ENCODE results near the gene HOXA3. TPM values are rescaled to one million over a fixed set of nuclear protein-coding genes. Genes with fewer than 3 reads are reported as not detected.

HOXA3 gene
- total RNA-seq (2014; rRNA removed; shearing (Covaris generic)), result 0.98 and 4.7 TPM in 2 replicates

DNA sequence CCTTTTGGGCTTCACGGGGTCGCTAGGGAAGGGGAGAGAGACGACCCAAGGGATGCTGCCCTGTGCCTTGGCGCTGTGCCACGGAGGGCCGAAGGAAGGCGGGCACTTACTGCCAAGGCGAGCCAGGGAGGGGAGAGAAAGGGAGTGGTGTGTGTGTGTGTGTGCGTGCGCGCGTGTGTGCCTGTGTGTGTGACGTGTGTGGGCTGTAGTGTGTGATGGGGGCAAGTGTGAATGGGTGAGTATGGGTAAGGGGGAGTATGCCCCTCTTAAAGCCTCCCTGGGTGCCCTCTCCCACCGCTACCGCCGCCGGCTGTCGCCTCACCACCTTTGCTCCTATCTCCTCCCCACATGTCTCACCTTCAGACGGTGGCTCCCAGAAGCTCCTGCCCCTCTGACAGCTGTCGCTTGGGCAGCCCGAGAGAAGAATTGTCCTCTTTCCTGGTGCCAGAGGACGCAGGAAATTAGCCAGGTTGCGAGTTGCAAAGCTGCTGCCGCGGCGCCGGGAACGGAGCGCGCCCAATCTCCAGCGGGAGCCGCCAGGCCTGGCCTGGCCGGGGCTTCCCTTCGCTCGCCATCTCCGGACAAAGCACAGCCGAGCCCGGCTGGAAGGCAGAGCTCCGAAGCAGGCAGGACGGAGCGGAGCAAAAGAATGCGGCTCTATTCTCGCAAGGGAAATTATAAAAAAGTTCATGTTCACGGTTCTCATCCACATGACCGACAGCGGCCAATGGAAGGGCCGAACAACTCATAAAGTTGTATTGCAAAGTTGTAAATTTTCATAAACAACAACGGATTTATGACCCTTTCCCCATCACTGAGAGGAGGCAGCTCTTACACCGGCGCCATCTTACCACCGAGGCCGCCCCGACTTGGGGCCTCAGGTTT is at the start of gene HOXA3:
Gene HOXA3, minus strand, starts transcription at position 653 of the 885 bp plus-strand sequence. CDS start 41,943 bp downstream, outside the sequence.
- DNase-seq (ENCODE audit: low read depth), result peak; percentile 78

DNA sequence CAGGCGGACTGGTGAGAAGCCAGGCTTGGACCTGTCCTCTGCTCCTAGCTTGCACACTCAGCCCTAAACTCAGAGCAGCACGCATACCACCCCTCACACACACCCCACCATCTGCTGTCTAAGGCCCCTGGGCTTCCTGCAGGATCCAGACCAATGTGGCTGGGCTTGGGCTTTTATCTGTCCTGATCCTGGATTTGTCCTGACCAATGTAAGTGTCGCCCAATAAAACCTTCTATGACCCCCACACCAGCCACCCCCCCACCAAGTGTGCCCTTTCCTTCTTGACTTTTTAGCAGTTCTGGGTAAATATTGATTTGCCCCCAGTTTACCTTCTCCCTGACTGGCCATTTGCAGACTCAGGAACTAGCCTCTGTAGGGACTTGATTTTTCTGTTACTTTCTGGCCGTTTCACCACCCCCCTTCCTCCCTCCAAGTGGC is 49.2 kb upstream of the HOXA3 start:
- DNase-seq (ENCODE audit: low read depth), result no peak

DNA sequence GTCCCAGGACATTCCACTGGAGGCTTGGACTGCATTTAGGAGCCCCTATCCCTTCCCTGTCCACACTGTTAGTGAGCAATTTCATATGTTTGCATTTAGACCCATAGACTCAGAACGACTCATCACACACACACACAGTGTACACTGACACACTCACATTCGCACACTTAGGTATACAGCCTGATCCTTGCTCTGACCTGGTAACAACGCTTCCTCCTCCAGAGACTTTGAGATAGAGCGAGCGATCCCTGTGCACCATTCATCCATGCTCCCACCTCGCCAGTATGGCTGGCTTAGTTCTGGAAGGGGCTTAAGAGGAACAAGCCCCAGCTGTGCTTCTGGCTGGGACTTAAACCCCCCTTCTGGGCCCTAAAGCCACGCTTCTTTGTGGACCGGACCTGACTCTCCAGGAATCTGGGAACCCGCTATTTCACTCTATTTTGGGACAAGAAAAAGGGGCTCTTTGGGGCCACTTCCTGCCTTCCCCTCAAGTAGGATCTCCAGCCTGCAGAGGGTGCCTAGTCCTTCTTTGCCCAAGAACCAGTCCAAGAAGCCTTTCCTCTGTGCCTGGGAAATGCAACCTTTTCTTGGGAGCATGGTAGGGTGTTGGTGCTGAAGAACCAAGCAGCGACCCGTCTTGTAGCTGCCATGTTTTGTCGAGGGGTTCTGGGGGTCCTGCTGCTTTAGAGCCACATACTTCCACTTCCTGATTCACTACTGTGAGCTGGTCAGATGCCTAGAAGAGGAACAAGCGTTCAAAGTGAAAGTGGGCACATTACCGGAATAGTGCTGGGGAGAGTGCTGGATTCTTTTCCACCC is 48.6 kb upstream of the HOXA3 start:
- DNase-seq (ENCODE audit: low read depth), result peak; percentile 16

DNA sequence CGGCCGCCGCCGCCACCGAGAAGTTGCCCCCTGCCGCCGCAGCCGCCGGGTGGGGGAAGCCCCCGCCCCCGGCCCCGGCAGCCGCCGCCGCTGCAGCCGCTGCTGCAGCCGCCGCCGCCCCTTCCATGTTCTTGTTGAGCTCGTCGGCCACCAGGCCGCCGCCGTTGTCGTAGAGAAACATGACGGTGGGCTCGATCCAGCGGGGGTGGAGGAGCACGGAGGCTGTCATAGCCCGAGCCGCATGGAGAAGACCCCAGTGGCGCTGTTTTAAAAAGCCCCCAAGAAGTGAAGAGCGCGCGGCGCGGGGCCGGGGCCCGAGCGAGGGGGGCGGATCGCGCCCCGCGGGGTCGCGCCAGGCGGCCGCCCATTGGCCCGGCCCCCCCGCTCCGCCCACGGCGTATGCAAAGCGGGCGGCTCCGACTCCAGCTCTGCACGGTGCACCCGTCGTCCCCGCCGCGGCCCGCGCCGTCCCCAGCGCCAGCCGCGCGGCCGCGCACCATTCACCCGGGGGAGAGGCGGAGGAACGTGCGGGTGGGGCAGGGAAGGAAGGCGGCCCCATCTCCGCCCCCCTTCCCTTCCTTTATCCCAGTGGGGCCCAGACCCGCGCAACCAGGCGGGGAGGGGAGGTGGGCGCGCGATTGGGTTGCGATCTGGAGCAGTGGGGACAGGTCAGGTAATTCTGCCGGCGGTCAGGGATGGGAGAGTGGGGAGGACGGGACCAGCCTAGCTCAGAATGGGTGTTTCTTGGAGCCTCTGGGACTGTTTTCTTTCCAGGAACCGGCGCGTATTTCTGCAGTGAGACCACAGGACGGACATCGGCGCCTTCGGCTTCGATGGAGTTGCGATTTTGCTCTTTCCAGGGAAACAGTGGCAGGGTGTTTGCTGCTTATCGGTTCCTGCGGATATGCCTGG is 47.7 kb upstream of the HOXA3 start, which contains the start of gene HOXA13:
Gene HOXA13, minus strand, starts transcription at position 243 of the 912 bp plus-strand sequence. Its CDS starts 14 bp downstream, at position 229.
- peak; percentile 84 for DNase-seq (ENCODE audit: low read depth)

DNA sequence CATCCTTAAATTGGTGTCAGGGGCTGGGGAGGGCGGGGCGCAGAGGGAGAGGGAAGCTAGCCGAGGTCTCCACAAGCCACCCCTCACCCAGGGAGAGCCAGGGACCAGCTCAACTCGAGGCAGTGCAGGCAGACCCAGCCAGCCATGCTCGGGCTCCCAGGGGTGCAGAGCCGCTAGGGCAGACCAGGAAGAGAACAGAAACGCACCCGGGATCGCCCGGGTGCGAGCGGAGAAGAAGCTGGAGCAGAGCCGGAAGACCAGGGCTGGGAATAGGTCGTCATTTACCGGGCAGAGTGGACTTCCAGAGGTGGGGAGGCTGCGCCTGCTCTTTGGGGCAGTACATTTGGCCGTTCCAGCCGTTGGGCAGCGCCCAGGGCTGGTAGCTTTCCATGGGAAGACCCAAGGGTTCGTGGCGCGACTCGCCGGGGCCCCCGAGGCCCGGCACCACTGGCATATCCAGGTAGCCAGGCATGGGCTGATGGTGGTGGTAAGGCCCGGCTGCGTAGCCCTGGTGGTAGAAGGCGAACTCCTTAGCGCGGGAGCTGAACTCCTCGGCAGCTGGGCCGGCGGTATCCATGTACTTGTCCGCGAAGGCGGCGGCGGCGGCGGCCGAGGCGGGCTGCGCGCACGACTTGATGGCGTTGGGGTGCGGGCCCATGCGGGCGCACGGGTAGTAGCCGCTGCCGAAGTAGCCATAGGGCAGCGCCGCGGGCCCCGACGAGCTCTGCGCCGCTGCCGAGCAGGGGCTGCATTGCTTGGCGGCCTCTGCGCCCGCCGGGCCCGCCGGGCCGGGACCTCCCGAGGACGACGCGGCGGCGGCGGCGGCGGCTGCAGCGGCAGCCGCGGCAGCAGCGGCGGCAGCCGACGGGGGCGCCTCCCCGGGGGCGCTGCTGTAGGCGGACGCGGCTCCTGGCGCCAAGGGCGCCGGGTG is 46.8 kb upstream of the HOXA3 start:
- DNase-seq (ENCODE audit: low read depth), result peak; percentile 49

DNA sequence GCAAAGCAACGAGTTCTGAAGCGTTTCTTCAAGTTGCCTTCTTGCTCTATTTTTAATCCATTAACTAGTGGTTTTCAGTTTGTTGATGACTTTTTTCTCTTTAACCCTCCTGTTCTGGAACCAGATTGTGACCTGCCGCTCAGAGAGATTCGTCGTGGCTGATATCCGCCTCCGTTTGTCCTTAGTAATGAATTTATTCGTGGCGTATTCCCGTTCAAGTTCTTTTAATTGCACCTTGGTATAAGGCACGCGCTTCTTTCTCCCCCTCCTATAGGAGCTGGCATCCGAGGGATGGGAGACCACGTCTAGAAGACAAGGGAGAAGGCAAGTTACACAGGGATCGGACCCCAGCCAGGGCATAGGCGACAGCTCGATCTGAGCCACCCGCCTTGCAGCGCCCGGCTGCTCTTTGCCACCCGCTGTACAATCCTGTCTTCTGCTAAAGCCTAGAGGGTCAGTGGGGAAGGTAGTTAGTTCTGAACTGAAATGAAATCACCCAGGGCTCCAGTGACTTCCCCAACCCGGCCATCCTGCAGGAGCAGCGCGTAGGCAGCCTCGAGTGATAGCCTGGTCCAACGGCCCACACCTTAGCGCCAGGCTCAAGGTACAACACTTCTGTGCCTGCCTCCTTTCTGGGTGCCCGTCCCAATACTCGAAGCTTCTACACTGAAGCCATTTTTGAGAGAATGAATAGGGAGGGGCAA is 45.9 kb upstream of the HOXA3 start:
- DNase-seq (ENCODE audit: low read depth), result no peak

DNA sequence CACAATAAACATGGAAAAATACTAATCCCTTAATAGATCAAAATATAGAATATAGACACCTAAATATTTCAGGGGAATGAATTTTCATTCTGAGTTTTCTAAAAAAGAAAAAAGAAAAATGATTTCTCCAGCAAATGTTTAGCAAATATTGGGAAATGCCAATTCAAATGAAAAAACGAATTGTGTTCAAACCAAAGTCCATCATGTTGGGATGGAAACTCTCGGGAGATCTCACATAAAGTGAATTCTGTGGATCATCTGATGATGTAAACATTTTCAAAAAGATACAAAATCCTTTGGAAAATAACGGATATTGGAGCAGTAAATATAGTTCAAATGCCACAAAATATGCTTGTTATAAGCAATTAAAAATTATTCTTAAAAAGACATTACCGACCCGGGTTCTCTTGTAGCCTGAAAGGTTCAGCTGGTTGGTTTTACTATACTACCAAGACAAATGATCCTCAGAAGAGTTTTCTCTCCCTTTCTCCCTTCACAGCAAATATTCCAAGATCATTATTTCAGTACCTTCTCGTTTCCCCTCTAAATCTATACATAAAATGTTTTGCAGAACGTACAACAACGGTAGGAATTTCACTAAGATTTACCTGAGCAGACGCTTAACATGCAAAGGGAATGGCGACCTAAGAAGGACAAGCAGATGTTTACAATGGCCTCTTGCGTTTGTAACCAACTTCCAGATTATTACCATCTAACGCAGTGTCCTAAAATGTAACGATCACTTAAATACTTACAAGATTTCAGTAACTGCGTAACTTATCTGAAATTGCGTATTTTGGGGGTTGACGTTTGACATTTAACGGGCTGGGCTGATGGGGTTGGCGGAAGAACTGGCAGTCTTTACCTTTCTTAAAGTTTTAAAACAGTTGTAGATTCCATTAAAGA is 45.0 kb upstream of the HOXA3 start:
- DNase-seq (ENCODE audit: low read depth), result no peak

DNA sequence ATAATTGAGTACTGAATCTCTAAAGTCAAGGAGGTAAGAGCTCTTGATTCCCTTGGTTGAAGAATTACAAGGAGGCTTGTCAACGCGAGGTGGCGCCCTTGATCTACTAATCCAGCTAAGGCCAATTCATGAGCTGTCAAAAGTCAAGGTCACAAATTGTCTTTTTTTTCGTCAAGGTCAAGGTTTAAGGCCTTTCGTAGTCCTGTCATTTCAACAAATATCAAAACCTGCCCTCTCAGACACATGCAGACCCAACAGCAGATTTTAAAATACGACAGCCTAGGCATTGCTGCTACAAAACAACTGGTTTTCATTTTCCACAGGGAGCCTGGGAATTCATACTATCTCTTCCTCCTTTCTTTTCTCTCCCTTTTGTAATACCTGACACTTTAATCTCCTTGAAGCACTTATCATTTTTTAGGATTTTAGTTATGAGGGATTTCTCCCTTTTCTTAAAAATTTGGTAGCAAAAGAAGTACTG is 43.9 kb upstream of the HOXA3 start:
- peak; percentile 71 for DNase-seq (ENCODE audit: low read depth)

DNA sequence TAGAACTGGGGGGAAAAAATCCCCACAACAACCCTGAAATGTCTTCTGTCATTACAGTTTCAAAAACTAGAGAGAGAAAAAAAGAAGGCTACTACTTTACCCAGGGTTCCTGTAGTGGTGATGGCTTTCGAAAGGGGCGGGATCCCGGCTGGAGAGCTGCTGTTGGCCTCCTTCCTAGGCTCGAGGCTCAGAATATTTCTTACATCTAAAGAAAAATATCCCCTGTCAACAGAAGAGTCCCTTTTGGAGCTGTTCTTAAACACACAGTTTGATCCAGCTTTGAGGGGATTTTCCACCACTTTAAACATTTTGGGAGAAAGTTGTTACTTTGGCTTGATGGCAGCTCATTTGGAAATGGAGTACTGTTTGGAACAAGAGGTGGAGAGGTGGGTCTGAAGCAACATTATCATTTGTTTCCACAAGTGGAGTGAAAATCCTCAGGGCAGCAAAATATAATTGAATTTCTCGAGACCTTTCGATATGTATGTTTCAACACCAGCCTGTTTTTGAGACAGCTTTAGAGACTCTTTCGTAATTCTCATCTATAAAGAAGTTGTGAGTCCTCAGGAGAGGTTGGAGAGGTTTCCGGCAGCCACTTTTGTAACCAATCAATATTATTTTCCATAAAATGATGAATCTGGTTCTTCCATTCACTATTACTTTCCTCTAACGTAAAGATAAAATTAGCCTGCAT is 42.5 kb upstream of the HOXA3 start:
- DNase-seq (ENCODE audit: low read depth), result no peak

DNA sequence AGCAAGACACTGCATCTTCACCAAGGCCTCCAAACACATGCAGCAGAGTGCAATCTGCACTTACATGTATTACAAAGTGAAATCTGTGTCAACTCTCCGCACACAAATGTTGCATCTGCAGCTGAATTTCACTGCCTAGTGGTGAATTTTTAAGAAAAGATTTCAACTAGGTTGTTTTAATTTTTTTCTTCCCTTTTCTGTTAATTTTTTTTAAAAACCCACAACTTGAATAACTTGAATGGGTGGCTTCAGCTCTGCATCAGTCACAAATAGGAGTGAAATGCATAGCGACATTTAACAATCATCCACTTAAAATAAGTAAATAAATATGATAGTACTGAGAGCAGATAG is 41.6 kb upstream of the HOXA3 start:
- DNase-seq (ENCODE audit: low read depth), result no peak

DNA sequence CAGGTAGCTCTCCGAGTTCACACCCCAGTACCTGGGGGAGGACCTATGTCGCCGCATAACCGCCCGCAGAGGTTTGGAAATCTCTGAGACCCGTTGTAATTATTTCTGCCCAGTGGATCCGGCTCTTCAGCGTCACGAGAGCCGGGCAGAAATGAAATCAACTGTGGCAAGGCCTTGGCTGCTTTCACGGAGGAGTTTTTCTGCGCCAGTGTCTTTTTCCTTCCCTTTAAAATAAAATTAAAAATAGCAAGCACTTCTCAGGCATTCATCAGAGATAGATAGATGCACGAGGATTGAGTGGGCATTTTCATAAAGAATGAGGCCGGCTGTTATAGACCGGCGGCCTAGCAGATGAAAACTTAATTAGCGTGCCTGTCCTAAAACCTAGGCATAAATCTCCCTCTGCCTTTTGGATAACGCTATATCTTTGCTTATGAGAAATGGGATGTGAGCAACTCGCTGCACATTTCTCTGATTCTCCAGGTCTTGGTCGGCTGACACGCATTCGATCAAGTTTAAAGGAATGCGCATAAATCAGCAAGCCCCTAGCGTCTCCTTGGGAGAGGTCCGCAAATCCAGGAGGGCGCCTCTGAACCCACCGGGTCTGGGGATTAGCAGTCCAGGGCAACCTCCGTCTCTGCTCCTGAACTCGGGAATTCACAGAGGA is 41.1 kb upstream of the HOXA3 start:
- DNase-seq (ENCODE audit: low read depth), result no peak

DNA sequence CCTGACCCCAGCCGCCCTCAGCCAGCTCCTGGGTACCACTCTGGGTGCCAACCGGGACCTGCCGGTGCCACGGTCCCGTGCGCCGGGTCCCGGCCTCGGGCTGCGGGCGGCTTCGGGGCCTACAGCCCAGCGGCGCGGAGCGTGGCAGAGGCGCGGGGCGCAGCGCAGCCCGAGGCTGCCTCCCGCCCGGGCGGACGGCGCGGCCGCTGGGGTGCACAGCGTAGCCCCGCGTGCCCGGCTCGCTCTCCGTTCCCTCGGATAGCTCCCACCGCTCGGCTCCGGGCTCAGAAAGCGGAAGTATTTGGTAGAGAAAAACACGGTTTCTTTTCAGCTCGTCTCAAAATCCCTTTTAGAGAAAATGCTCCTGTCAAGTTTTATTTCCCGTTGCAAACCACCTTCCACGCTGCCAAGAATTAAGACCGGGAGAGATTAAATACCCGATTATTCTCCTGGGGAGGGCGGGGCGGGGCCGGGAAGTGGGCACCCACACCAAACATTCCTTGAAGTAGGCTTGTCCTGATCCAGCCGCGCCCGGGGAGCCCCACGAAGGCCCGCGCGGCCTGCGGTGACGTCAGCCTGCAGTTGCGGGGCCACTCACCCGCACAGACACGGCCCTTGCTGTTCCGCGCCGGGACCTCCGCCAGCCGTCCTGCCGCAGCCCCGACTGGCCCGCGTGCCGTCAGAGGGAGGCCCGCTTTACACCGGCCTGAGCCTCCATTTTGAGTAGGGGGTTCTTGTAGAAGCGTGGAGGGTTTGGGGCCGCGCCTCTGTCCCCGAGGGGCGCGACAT is 40.4 kb upstream of the HOXA3 start:
- DNase-seq (ENCODE audit: low read depth), result no peak

DNA sequence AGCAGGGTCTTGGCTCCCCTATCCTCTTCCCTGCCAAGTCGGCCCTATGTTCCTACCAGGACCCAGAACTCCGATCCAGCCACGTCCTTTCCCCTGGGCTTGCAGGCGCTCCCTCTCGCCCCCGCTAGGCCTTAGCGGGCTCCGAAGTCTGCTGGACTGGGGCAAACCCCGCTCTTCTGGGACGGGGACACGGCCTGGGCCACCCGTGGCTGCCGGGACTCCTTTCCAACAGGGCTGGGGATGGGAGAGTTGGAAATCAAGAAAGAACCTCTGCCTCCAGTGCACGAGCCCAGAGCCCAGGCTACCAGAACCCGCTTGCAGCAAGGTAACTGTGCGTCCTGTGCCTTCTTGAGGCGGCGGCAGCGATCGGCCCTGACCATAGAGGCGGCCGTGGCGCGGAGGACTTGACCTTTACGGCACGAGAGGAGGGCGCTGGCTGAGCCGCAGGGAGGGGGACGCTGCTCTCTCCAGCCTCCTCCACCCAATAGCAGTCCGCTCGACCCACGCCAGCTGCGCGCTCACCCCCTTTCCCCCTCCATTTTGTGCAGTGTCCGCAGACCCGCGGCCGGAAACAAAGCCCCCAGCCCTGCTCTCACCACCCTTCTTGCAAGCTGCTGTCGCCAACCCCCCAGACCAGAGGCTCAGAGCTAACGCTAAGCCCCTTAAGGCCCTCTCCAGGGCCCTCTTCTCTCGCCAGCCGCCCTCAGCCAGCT is 39.6 kb upstream of the HOXA3 start:
- DNase-seq (ENCODE audit: low read depth), result no peak

DNA sequence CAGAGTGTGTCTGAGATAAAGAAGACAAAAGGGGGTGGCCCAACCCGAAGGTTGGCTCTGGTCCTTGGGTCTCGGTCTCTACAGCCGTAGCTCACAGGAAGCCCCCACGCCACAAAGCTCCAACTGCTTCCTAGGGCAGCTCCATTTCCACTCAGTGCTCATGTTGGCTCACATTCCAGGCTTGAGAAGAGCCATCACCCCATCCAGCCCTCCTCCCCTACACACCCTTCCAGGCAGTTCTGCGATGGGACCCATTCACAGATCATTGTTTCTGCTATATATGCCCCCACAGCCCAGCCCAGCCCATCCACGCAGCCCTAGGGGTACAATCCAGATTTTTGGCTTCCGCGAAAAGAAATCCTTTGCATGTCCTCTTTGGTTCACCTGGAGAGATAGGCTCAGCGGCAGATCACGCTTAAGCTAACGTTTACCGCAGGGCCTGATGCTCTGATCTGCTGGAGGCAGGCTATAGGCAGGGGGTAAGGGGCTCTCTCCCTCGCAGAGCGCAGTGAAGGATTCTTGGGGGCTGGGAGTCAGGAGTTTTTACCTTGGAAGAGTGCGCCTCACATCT is 38.9 kb upstream of the HOXA3 start:
- DNase-seq (ENCODE audit: low read depth), result no peak

DNA sequence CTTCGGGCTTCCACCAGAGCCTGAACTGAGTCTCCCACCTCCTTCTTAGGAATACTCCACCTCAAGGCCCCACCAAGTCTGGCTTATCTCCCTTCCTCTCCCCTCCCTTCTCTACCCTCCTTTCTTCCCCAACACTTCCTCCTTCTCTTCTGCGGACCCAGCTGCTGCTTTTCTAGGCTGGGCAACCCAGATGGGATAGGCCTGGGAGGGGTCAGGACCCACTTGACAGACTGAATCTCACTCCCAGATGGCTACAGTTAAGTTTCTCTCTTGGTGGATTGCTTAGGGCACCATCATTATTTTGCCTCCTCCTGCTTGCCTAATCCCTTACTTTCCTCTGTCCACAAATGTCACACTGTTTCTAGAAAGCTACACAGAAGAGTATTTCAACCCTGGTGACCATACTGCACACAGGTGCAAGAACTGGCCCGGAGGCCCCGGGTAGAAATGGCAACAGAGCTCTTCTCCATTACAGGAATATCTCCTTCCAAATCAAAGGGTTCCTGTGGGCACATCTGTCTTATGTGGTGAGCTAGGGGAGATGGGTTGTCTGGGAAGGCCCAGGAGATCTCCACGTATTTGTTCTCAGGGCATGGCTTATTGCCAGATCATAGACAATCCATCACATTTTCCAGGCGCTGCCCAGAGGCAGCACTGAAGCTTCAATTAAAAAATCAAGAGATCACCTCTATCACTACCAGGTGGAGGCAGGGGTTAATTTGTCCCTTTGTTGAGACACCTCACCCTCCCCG is 37.8 kb upstream of the HOXA3 start:
- DNase-seq (ENCODE audit: low read depth), result no peak

Measured in RPMI7951 (cell line).